AG04450 (cell line): ENCODE measurements around the gene IL13. TPM values are rescaled to one million over a fixed set of nuclear protein-coding genes. Genes with fewer than 3 reads are reported as not detected.

Experiments used
- CTCF ChIA-PET: fragments of 300-600, 350-600 bp; formaldehyde crosslinking; extraction: SDS; loops from one replicate; lab custom pipeline; 2022; ENCODE audit warnings: antibody characterized with exemption, inconsistent platforms; lab: Charles Lee
- POLR2A ChIA-PET: fragments of 350-600 bp; formaldehyde crosslinking; extraction: SDS; loops from one replicate; lab custom pipeline; 2021; ENCODE audit warnings: antibody characterized with exemption, inconsistent platforms; lab: Yijun Ruan, JAX
- DNase-seq: peaks from one replicate; pipeline ENCODE4 v3.0.0-alpha.2; 2011; ENCODE audit warnings: low read depth, low spot score
- H3K27ac ChIP-seq: one replicate; pipeline ENCODE4 v1.5.1; 2012; ENCODE audit warnings: low read depth, low read length, control low read depth
- H3K27me3 ChIP-seq: one replicate; pipeline ENCODE4 v1.6.0; 2012; ENCODE audit warnings: low read length; ENCODE audit not compliant: control insufficient read depth, insufficient read depth
- H3K4me3 ChIP-seq: 2 replicates; pipeline ENCODE4 v1.5.1; 2011; ENCODE audit warnings: mild to moderate bottlenecking, low read depth, low read length, control low read depth
- H3K9me3 ChIP-seq: 2 replicates; pipeline ENCODE4 v1.5.1; 2012; ENCODE audit warnings: low read length; ENCODE audit not compliant: control insufficient read depth, insufficient read depth
- CTCF ChIP-seq: IDR thresholded peaks from 2 replicates; pipeline ENCODE4 v1.5.1; 2011; ENCODE audit warnings: low read depth, low read length, control low read depth, inconsistent platforms
- polyA plus RNA-seq: library from polyadenylated mRNA; depleted of rRNA; stranded (reverse); fragments of >200 nt; gene quantifications from 2 replicates; pipeline ENCODE4 v1.2.3, GENCODE V29; 2011; rRNA removed

IL13 gene
- polyA plus RNA-seq, 1 experiment: not detected

- POLR2A ChIA-PET: no interaction called here
- H3K27ac ChIP-seq: no peak overlapping the region
- no peak for DNase-seq
- TF ChIP-seq CTCF: no peak
- H3K27me3 ChIP-seq: no peaks in the 10 kb centered on the region
- no peaks in the 10 kb centered on the region for H3K9me3 ChIP-seq
- no peak overlapping the region for H3K4me3 ChIP-seq
- CTCF ChIA-PET: interaction anchor here (1.0 to 3.4 kb wide), 3 partner anchors 19 to 309 kb away, joined by 4 to 8 read pairs (median 4); no protein-coding TSS in a partner anchor
Measured at GRCh38 chr5:132695956-132696355, 38.0 kb downstream of the IL13 start.

- no peak overlapping the region for H3K4me3 ChIP-seq
- H3K27me3 ChIP-seq: no peaks in the 10 kb centered on the region
- ChIA-PET POLR2A (no interaction called here), CTCF (interaction anchor here (0.9 to 3.6 kb wide), 3 partner anchors 11 to 179 kb away, joined by 3 to 19 read pairs (median 3); no protein-coding TSS in a partner anchor)
- TF ChIP-seq CTCF: no peak
- H3K27ac ChIP-seq: no peak overlapping the region
- DNase-seq: no peak
- no peaks in the 10 kb centered on the region for H3K9me3 ChIP-seq
Measured at GRCh38 chr5:132704875-132705274, 46.9 kb downstream of the IL13 start.

GRCh38 chr5:132708645-132709044, 50.7 kb downstream of the IL13 start:
- DNase-seq: no peak
- CTCF ChIA-PET: interaction anchor here (0.7 to 1.0 kb wide), 4 partner anchors 9 to 495 kb away, joined by 3 to 11 read pairs (median 5); no protein-coding TSS in a partner anchor
- H3K27me3 ChIP-seq: no peaks in the 10 kb centered on the region
- H3K27ac ChIP-seq: no peak overlapping the region
- POLR2A ChIA-PET: no interaction called here
- H3K9me3 ChIP-seq: no peaks in the 10 kb centered on the region
- TF ChIP-seq CTCF: no peak
- H3K4me3 ChIP-seq: no peak overlapping the region

Other genes starting within 250 kb of the IL13 start
- gene IRF1, start 167.4 kb upstream of the IL13 start, polyA plus RNA-seq: 22.6 and 30.0 TPM in 2 replicates
- gene IL5, start 114.7 kb upstream of the IL13 start, polyA plus RNA-seq: not detected in 2 replicates
- gene RAD50, start 101.2 kb upstream of the IL13 start, polyA plus RNA-seq: 17.6 and 25.3 TPM in 2 replicates
- not detected in 2 replicates for gene IL4, start 15.8 kb downstream of the IL13 start, polyA plus RNA-seq
- 6.7 and 8.9 TPM in 2 replicates for gene KIF3A, start 79.4 kb downstream of the IL13 start, polyA plus RNA-seq
- not detected in 2 replicates for gene CCNI2, start 89.3 kb downstream of the IL13 start, polyA plus RNA-seq
- gene SEPTIN8, start 119.1 kb downstream of the IL13 start, polyA plus RNA-seq: 62.4 and 70.0 TPM in 2 replicates
- 0.05 TPM in 1 of 2 replicates, not detected in the other for gene SOWAHA, start 155.1 kb downstream of the IL13 start, polyA plus RNA-seq
- 4.5 and 6.0 TPM in 2 replicates for gene SHROOM1, start 172.5 kb downstream of the IL13 start, polyA plus RNA-seq
- gene GDF9, start 208.3 kb downstream of the IL13 start, polyA plus RNA-seq: 0.14 and 0.15 TPM in 2 replicates
- 318 and 329 TPM in 2 replicates for gene UQCRQ, start 208.5 kb downstream of the IL13 start, polyA plus RNA-seq
- 0.61 and 0.91 TPM in 2 replicates for gene LEAP2, start 215.5 kb downstream of the IL13 start, polyA plus RNA-seq